H1 (cell line): ENCODE measurements around the gene NABP1. TPM values are rescaled to one million over a fixed set of nuclear protein-coding genes. Genes with fewer than 3 reads are reported as not detected.

Experiments
- BRCA1 ChIP-seq: IDR thresholded peaks from 2 replicates; pipeline ENCODE4 v1.6.1; 2012; ENCODE audit warnings: low read depth, low read length, improper control_type of control experiment
- polyA plus RNA-seq, 7 experiments: library from polyadenylated mRNA; depleted of rRNA in 3 of 7; stranded (reverse) in 5 of 7; unstranded in 2 of 7; fragments of >200 nt in 5 of 7; fragments of 200-250 nt in 2 of 7; gene quantifications; 1 replicate in 5 of 7; 2 replicates in 1 of 7; 4 replicates in 1 of 7; pipeline versions ENCODE4 v1.2.1 to v1.2.3, GENCODE V29; 2011 to 2013; ENCODE audit warnings: missing spikeins in 2 of 7, mixed read lengths in 2 of 7
- total RNA-seq: library from RNA; stranded (reverse); fragmentation: NEBNext Ultra II Directional; extraction: Animal tissue kit (Norgen Biotek cat#: 25700); gene quantifications from 2 replicates; pipeline ENCODE4 v1.2.1, GENCODE V29; 2021

NABP1 gene
- total and polyA plus RNA-seq, 2 of the 8 experiments (the other 6 are each of a cell fraction or from before 2014, with no cell fraction given) = 0.63 to 4.8 TPM

DNA sequence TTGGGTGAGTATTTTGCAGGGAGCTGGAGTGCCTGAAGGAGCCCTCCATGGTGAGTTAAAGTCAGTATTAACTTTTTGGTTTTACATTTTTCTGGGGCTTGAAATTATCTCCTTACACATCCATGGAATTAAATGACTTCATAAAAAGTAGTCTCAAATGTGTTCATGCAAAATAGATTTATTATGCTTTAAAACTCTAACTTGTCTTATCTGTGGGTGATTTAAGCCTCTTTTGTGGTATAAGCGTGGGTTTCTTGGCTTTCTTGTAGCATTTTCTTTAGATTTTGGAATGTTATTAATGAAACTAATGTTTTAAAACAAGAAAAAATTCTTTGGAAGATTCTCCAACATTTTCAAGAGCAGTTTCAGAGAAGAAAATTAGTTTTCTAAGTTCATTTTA, 27.8 kb downstream of the NABP1 start (continued):
- TF ChIP-seq BRCA1 = no peak
